SK-N-SH (cell line): ENCODE measurements around the gene BAIAP2L2.

Experiments
- CTCF ChIP-seq: fragments of 200-600 bp; sonication (generic); IDR thresholded peaks from 2 replicates; pipeline ENCODE4 v1.6.1; 2017; ENCODE audit warnings: antibody characterized with exemption, mild to moderate bottlenecking, moderate library complexity
- EP300 ChIP-seq, 2 experiments: IDR thresholded peaks; 2 replicates each; pipeline versions ENCODE4 v1.4.0 to v1.6.1; 2012; ENCODE audit warnings: borderline replicate concordance in 1 of 2, low read depth in 1 of 2, low read length in 1 of 2
- POLR2AphosphoS5 ChIP-seq: IDR thresholded peaks from 2 replicates; pipeline ENCODE4 v1.6.1; 2012; ENCODE audit warnings: low read depth, low read length
- USF2 ChIP-seq: fragments of 150-350 bp; IDR thresholded peaks from 2 replicates; pipeline ENCODE4 v1.6.1; 2017; ENCODE audit warnings: antibody characterized with exemption, low read length, low read depth, borderline replicate concordance

- no peak for TF ChIP-seq CTCF
- no peak for TF ChIP-seq EP300 (IDR thresholded peaks at IDR 0.05; ENCODE audit: borderline replicate concordance in 1 of 2, low read depth in 1 of 2, low read length in 1 of 2)
- TF ChIP-seq POLR2AphosphoS5, result no peak
- TF ChIP-seq USF2, result no peak
These were observed 12.7 kb downstream of the BAIAP2L2 start for GRCh38 chr22:38097557-38098409.
